ENCODE measurements around the gene PLAC8.

The PLAC8 gene

DNA sequence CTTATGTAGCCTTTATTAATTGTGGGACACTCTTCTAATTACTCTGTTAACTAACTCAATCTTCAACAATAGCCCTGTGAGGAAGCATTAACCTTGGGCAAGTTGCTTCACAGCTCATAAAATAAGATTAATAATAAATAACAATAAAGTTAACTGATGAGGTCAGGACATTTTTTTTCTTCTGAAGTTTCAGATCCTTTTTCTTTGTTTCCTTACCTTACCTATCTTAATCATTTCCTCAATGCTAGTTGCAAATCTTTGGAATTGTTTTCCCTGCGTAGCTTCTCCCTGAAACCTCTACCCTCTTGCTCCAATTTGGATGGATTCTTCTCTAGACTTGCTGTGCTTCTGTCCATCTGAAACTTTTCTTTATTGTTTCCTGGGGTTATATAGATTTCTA lies 17.5 kb upstream of the PLAC8 start:
- H3K27me3 ChIP-seq (ENCODE audit: control insufficient read depth in 1 of 2, insufficient read depth in 2 of 2, low read length in 2 of 2) = no peaks in the 10 kb centered on the region
- H3K4me3 ChIP-seq (ENCODE audit: low read depth in 1 of 2, low read length in 2 of 2) = no peak overlapping the region
- H3K9me3 ChIP-seq (ENCODE audit: control insufficient read depth in 1 of 2, low read length in 2 of 2) = peaks cover 0 to 4% of the 10 kb centered on the region in 2 donors
- no peak overlapping the region for H3K27ac ChIP-seq (ENCODE audit: low read depth, low read length)
- H3K36me3 ChIP-seq (ENCODE audit: control insufficient read depth in 1 of 2, insufficient read depth in 2 of 2, low read length in 2 of 2) = no peaks in the 10 kb centered on the region
- H3K9ac ChIP-seq (ENCODE audit: low read depth in 1 of 2, low read length in 2 of 2) = no peak overlapping the region
- peaks cover 0 to 8% of the 10 kb centered on the region in 2 donors for H3K4me1 ChIP-seq (ENCODE audit: control insufficient read depth in 1 of 2, insufficient read depth in 2 of 2, low read length in 2 of 2)

DNA sequence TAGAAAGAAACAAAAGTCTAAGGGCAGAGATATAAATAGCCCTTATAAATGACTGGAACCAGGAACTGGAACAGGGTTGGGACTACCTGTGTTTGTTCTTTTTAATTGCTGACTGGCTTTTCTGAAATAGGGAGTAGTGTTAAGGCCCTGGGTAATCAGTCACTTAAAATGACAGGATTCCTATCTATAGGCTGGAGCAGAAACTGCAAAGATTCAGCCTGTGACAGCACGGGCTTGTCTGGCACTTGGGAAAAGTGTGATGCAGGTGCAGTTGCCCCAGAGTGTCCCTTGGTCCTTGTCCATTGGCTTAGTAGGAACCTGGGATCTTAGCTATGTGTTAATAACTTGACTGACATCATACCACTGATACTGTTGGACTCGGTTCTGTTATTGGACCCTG lies 14.7 kb upstream of the PLAC8 start:
- Histone ChIP-seq H3K9me3 (ENCODE audit: control insufficient read depth in 1 of 2, low read length in 2 of 2) (no peaks in the 10 kb centered on the region), H3K27ac (ENCODE audit: low read depth, low read length) (no peak overlapping the region), H3K27me3 (ENCODE audit: control insufficient read depth in 1 of 2, insufficient read depth in 2 of 2, low read length in 2 of 2) (no peaks in the 10 kb centered on the region), H3K9ac (ENCODE audit: low read depth in 1 of 2, low read length in 2 of 2) (no peak overlapping the region), H3K4me3 (ENCODE audit: low read depth in 1 of 2, low read length in 2 of 2) (no peak overlapping the region), H3K36me3 (ENCODE audit: control insufficient read depth in 1 of 2, insufficient read depth in 2 of 2, low read length in 2 of 2) (no peaks in the 10 kb centered on the region), H3K4me1 (ENCODE audit: control insufficient read depth in 1 of 2, insufficient read depth in 2 of 2, low read length in 2 of 2) (peaks cover 0 to 12% of the 10 kb centered on the region in 2 donors)

DNA sequence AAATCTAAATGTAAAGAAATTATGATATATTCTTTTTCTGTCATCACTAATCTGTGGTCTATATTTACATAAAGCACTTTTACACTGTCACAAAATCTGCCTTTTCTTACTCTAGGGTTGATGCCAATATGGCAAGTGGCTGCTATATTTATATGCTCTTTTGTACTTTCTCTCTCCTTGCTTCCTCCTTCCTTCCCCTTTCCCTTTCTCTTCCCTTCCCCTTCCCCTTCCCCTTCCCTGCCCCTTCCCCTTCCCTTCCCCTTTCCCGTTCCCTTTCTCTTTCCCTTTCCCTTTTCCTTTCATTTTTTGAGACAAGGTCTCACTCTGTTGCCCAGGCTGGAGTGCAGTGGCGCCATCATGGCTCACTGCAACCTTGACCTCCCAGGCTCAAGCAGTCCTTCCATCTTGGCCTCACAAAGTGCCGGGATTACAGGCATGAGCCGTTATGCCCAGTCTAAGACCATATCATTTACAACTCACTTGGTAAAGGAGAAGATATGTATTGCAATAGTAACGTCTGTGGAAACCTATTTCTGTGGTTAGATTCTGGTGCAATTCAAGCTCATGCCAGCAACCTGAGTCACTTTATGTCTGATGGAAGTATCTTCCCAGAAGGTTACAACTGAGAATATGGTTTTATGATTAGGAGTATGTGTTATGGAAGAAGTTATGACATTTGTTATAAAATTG lies 13.9 kb upstream of the PLAC8 start:
- Histone ChIP-seq H3K27me3 (ENCODE audit: control insufficient read depth in 1 of 2, insufficient read depth in 2 of 2, low read length in 2 of 2) (no peaks in the 10 kb centered on the region), H3K4me1 (ENCODE audit: control insufficient read depth in 1 of 2, insufficient read depth in 2 of 2, low read length in 2 of 2) (peaks cover 0 to 12% of the 10 kb centered on the region in 2 donors), H3K9ac (ENCODE audit: low read depth in 1 of 2, low read length in 2 of 2) (no peak overlapping the region), H3K9me3 (ENCODE audit: control insufficient read depth in 1 of 2, low read length in 2 of 2) (no peaks in the 10 kb centered on the region), H3K4me3 (ENCODE audit: low read depth in 1 of 2, low read length in 2 of 2) (no peak overlapping the region), H3K27ac (ENCODE audit: low read depth, low read length) (no peak overlapping the region), H3K36me3 (ENCODE audit: control insufficient read depth in 1 of 2, insufficient read depth in 2 of 2, low read length in 2 of 2) (no peaks in the 10 kb centered on the region)

DNA sequence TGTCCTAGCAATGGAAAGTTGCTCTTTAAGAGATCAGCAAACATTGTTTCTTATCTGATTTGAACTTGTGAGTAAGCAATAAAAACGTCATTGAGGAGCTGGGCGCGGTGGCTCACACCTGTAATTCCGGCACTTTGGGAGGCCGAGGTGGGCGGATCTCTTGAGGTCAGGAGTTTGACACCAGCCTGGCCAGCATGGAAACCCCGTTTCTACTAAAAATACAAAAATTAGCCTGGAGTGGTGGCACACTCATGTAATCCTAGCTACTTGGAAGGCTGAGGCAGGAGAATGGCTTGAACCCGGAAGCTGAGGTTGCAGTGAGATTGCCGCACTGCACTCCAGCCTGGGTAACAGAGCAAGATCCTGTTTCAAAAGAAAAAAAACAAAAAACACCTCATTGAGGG lies 11.2 kb upstream of the PLAC8 start:
- Histone ChIP-seq H3K9me3 (ENCODE audit: control insufficient read depth in 1 of 2, low read length in 2 of 2) (no peaks in the 10 kb centered on the region), H3K27ac (ENCODE audit: low read depth, low read length) (no peak overlapping the region), H3K36me3 (ENCODE audit: control insufficient read depth in 1 of 2, insufficient read depth in 2 of 2, low read length in 2 of 2) (no peaks in the 10 kb centered on the region), H3K9ac (ENCODE audit: low read depth in 1 of 2, low read length in 2 of 2) (no peak overlapping the region), H3K4me1 (ENCODE audit: control insufficient read depth in 1 of 2, insufficient read depth in 2 of 2, low read length in 2 of 2) (peaks cover 0 to 7% of the 10 kb centered on the region in 2 donors), H3K27me3 (ENCODE audit: control insufficient read depth in 1 of 2, insufficient read depth in 2 of 2, low read length in 2 of 2) (no peaks in the 10 kb centered on the region), H3K4me3 (ENCODE audit: low read depth in 1 of 2, low read length in 2 of 2) (no peak overlapping the region)

DNA sequence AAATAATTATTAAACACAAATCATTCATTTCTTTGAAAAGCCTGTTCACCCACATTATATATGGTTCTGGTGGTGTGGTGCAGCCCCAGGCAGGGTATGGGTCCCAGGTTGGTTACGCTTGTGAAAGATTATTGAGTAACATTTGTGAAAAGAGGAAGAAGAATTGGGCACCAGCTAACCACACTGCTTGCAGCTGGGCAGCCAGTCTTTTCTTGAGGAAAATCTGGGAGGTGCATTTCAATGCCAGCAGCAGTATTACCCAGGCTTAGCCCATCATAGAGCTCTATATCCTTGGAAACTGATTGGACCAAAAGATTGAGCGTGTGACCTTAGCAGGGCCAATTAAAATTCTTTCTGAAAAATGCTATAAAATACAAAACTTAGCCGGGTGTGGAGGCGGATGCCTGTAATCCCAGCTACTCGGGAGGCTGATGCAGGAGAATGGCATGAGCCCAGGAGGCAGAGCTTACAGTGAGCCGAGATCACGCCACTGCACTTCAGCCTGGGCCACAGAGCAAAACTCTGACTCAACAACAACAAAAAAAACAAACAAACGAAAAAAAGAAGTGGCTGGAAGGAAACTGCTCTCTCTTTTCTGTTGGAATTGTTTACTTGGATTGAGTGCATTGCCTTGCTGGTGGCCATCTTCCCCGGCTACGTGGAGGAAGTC lies 9.7 kb upstream of the PLAC8 start:
- Histone ChIP-seq H3K9ac (ENCODE audit: low read depth in 1 of 2, low read length in 2 of 2) (no peak overlapping the region), H3K4me1 (ENCODE audit: control insufficient read depth in 1 of 2, insufficient read depth in 2 of 2, low read length in 2 of 2) (peaks cover 0 to 7% of the 10 kb centered on the region in 2 donors), H3K27ac (ENCODE audit: low read depth, low read length) (no peak overlapping the region), H3K9me3 (ENCODE audit: control insufficient read depth in 1 of 2, low read length in 2 of 2) (no peaks in the 10 kb centered on the region), H3K36me3 (ENCODE audit: control insufficient read depth in 1 of 2, insufficient read depth in 2 of 2, low read length in 2 of 2) (no peaks in the 10 kb centered on the region), H3K27me3 (ENCODE audit: control insufficient read depth in 1 of 2, insufficient read depth in 2 of 2, low read length in 2 of 2) (no peaks in the 10 kb centered on the region), H3K4me3 (ENCODE audit: low read depth in 1 of 2, low read length in 2 of 2) (no peak overlapping the region)

DNA sequence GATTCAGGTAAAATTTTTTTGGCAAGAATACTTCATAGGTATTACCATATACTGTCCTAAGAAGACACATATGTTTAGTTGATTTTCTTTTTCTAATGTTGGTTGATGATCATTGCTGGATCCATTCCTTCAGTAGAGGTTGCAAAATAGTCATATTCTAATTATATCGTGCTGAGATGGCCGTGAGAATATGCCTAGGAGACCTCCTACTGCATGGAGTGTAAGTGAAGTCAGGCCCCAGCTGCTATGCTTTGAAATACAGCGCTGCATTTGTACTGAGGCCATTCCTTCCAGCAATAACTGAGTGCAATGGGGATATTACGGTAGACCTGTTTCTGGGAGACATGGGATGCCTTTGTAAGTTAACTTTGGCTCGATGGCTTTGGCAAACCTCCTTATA lies 6.7 kb upstream of the PLAC8 start:
- no peaks in the 10 kb centered on the region for H3K9me3 ChIP-seq (ENCODE audit: control insufficient read depth in 1 of 2, low read length in 2 of 2)
- H3K9ac ChIP-seq (ENCODE audit: low read depth in 1 of 2, low read length in 2 of 2) = no peak overlapping the region
- no peaks in the 10 kb centered on the region for H3K36me3 ChIP-seq (ENCODE audit: control insufficient read depth in 1 of 2, insufficient read depth in 2 of 2, low read length in 2 of 2)
- H3K4me3 ChIP-seq (ENCODE audit: low read depth in 1 of 2, low read length in 2 of 2) = no peak overlapping the region
- H3K4me1 ChIP-seq (ENCODE audit: control insufficient read depth in 1 of 2, insufficient read depth in 2 of 2, low read length in 2 of 2) = peaks cover 0 to 4% of the 10 kb centered on the region in 2 donors
- H3K27me3 ChIP-seq (ENCODE audit: control insufficient read depth in 1 of 2, insufficient read depth in 2 of 2, low read length in 2 of 2) = no peaks in the 10 kb centered on the region
- H3K27ac ChIP-seq (ENCODE audit: low read depth, low read length) = no peak overlapping the region

DNA sequence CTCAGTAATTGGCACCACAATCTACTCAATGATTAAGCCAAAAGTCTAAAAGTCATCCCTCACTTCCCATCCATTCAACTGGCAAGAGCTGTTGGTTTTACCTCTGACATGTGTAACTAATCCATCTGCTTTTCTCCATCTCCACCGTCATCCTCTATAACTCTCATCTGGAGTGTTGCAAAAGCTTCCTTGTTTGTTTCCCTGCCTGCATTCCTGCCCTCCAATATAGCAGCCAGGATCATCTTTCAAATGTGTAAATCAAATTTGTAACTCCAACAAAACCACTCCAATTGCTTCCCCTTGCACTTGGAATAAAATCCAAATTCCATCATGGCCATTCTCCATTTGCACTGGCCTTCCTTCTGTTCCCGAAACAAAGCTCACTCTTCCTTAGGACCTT lies 4.3 kb upstream of the PLAC8 start:
- no peak overlapping the region for H3K9ac ChIP-seq (ENCODE audit: low read depth in 1 of 2, low read length in 2 of 2)
- no peaks in the 10 kb centered on the region for H3K36me3 ChIP-seq (ENCODE audit: control insufficient read depth in 1 of 2, insufficient read depth in 2 of 2, low read length in 2 of 2)
- no peaks in the 10 kb centered on the region for H3K9me3 ChIP-seq (ENCODE audit: control insufficient read depth in 1 of 2, low read length in 2 of 2)
- no peak overlapping the region for H3K4me3 ChIP-seq (ENCODE audit: low read depth in 1 of 2, low read length in 2 of 2)
- no peaks in the 10 kb centered on the region for H3K27me3 ChIP-seq (ENCODE audit: control insufficient read depth in 1 of 2, insufficient read depth in 2 of 2, low read length in 2 of 2)
- H3K4me1 ChIP-seq (ENCODE audit: control insufficient read depth in 1 of 2, insufficient read depth in 2 of 2, low read length in 2 of 2) = peaks cover 5 to 6% of the 10 kb centered on the region in 2 donors
- no peak overlapping the region for H3K27ac ChIP-seq (ENCODE audit: low read depth, low read length)

DNA sequence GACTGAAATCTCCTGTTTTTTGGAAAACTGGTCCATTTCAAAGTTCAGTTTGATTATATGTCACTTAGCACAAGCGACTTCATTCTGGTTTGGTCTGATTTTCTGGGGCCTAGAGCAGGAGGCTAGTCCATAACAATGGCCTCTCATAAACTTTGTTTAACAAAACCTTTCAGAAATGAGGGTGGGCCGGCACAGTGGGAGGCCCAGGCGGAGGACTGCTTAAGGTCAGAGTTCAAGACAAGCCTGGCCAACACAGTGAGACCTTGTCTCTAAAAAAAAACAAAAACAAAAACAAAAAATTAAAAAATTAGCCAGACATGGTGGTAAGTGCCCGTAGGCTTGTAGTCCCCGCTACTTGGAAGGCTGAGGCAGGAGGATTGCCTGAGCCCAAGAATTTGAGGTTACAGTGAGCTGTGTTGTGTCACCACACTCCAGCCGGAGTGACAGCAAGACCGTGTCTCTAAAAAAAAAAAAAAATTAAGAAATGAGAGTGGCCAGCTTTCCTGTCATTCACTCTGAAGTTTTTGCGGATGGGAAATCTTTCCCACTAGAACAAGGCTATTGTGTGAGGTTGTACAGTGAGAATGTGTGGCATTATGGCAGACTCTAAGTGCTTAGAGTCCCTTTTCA lies 1.2 kb upstream of the PLAC8 start:
- H3K4me3 ChIP-seq (ENCODE audit: low read depth in 1 of 2, low read length in 2 of 2) = no peak overlapping the region
- H3K4me1 ChIP-seq (ENCODE audit: control insufficient read depth in 1 of 2, insufficient read depth in 2 of 2, low read length in 2 of 2) = peaks cover 10 to 17% of the 10 kb centered on the region in 2 donors
- H3K27me3 ChIP-seq (ENCODE audit: control insufficient read depth in 1 of 2, insufficient read depth in 2 of 2, low read length in 2 of 2) = no peaks in the 10 kb centered on the region
- no peaks in the 10 kb centered on the region for H3K36me3 ChIP-seq (ENCODE audit: control insufficient read depth in 1 of 2, insufficient read depth in 2 of 2, low read length in 2 of 2)
- H3K9ac ChIP-seq (ENCODE audit: low read depth in 1 of 2, low read length in 2 of 2) = no peak overlapping the region
- H3K27ac ChIP-seq (ENCODE audit: low read depth, low read length) = no peak overlapping the region
- H3K9me3 ChIP-seq (ENCODE audit: control insufficient read depth in 1 of 2, low read length in 2 of 2) = no peaks in the 10 kb centered on the region

DNA sequence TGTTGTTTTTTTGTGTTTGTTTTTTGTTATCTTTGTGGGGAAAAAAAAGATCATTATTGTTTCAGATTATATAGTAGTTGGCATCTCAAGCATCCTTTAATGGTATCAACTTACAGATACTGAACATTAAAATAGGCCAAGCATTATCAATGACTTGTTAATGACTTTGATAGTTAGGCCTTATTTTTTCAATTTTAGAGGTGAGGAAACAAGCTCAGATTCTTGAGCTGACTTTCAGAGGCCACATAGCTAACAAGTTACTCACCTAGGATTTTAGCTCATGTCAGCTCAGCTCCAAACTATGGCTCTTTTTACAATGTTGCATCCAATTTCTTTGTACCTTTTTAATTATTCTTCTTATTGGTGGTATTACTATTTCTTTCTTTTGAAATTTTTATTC lies 471 bp upstream of the PLAC8 start:
- no peaks in the 10 kb centered on the region for H3K36me3 ChIP-seq (ENCODE audit: control insufficient read depth in 1 of 2, insufficient read depth in 2 of 2, low read length in 2 of 2)
- H3K27me3 ChIP-seq (ENCODE audit: control insufficient read depth in 1 of 2, insufficient read depth in 2 of 2, low read length in 2 of 2) = no peaks in the 10 kb centered on the region
- no peaks in the 10 kb centered on the region for H3K9me3 ChIP-seq (ENCODE audit: control insufficient read depth in 1 of 2, low read length in 2 of 2)
- H3K4me3 ChIP-seq (ENCODE audit: low read depth in 1 of 2, low read length in 2 of 2) = peak overlapping the region in 1 of 2 donors; percentile 80
- no peak overlapping the region for H3K27ac ChIP-seq (ENCODE audit: low read depth, low read length)
- peaks cover 14 to 21% of the 10 kb centered on the region in 2 donors for H3K4me1 ChIP-seq (ENCODE audit: control insufficient read depth in 1 of 2, insufficient read depth in 2 of 2, low read length in 2 of 2)
- H3K9ac ChIP-seq (ENCODE audit: low read depth in 1 of 2, low read length in 2 of 2) = no peak overlapping the region

DNA sequence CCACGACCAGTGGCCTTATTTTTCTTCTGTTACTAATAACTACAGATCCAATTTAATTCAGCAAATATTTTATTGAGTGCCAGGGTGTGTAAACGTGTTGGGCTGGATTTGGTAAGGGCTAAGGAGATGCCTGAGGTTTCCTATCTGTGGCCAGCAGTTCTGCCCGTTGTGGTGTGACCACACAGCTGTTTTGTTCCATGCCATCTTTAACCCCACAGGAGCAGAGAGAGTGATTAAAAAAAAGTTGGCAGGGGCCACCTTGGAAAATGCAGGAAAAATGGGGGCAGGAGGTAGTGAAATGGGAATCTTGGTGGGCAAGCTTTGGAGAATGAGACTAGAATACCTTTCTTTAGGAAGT lies 1.1 kb downstream of the PLAC8 start:
- H3K27me3 ChIP-seq (ENCODE audit: control insufficient read depth in 1 of 2, insufficient read depth in 2 of 2, low read length in 2 of 2) = no peaks in the 10 kb centered on the region
- H3K4me1 ChIP-seq (ENCODE audit: control insufficient read depth in 1 of 2, insufficient read depth in 2 of 2, low read length in 2 of 2) = peaks cover 14 to 28% of the 10 kb centered on the region in 2 donors
- no peaks in the 10 kb centered on the region for H3K36me3 ChIP-seq (ENCODE audit: control insufficient read depth in 1 of 2, insufficient read depth in 2 of 2, low read length in 2 of 2)
- H3K4me3 ChIP-seq (ENCODE audit: low read depth in 1 of 2, low read length in 2 of 2) = peak overlapping the region; percentile 63 to 67
- H3K27ac ChIP-seq (ENCODE audit: low read depth, low read length) = peak overlapping the region; percentile 54
- H3K9ac ChIP-seq (ENCODE audit: low read depth in 1 of 2, low read length in 2 of 2) = peak overlapping the region; percentile 64 to 74
- H3K9me3 ChIP-seq (ENCODE audit: control insufficient read depth in 1 of 2, low read length in 2 of 2) = no peaks in the 10 kb centered on the region
